Osteoblast (primary cell): ENCODE data around the gene CLDN7. TPM values are rescaled to one million over a fixed set of nuclear protein-coding genes. Genes with fewer than 3 reads are reported as not detected.

Experiments
- DNase-seq: peaks from one replicate; pipeline ENCODE4 v3.0.0; 2011; ENCODE audit warnings: low spot score, mixed read lengths; ENCODE audit not compliant: insufficient read length; ENCODE audit errors: missing footprints
- H2AFZ ChIP-seq: 2 replicates; pipeline ENCODE4 v1.6.0; 2011; ENCODE audit warnings: mild to moderate bottlenecking, low read length
- H3K27ac ChIP-seq: 2 replicates; pipeline ENCODE4 v1.5.1; 2011; ENCODE audit warnings: mild to moderate bottlenecking, low read depth, low read length, moderate library complexity
- H3K27me3 ChIP-seq: 2 replicates; pipeline ENCODE4 v1.6.0; 2012; ENCODE audit warnings: mild to moderate bottlenecking, control low read depth, inconsistent platforms, low read length, moderate library complexity; ENCODE audit not compliant: insufficient read depth
- H3K36me3 ChIP-seq: 2 replicates; pipeline ENCODE4 v1.5.1; 2011; ENCODE audit warnings: mild to moderate bottlenecking, low read length, control low read depth, moderate library complexity; ENCODE audit not compliant: insufficient read depth
- H3K4me1 ChIP-seq: 2 replicates; pipeline ENCODE4 v1.5.1; 2011; ENCODE audit warnings: mild to moderate bottlenecking, low read length, control low read depth, moderate library complexity; ENCODE audit not compliant: insufficient read depth
- H3K4me2 ChIP-seq: 2 replicates; pipeline ENCODE4 v1.6.0; 2011; ENCODE audit warnings: mild to moderate bottlenecking, low read length; ENCODE audit not compliant: insufficient read depth
- H3K4me3 ChIP-seq: fragments of 200-600 bp; sonication (generic); 3 replicates; pipeline ENCODE4 v1.5.1; 2012; ENCODE audit warnings: mild to moderate bottlenecking, low read length, inconsistent platforms; ENCODE audit not compliant: insufficient read depth
- H3K79me2 ChIP-seq: 2 replicates; pipeline ENCODE4 v1.6.0; 2012; ENCODE audit warnings: mild to moderate bottlenecking, low read length, control low read depth, inconsistent platforms; ENCODE audit not compliant: insufficient read depth
- H3K9me3 ChIP-seq: 2 replicates; pipeline ENCODE4 v1.5.1; 2011; ENCODE audit warnings: low read depth, low read length, control low read depth
- H4K20me1 ChIP-seq: 2 replicates; pipeline ENCODE4 v1.6.0; 2012; ENCODE audit warnings: mild to moderate bottlenecking, low read length, control low read depth; ENCODE audit not compliant: insufficient read depth
- CTCF ChIP-seq: IDR thresholded peaks from 2 replicates; pipeline ENCODE4 v1.5.1; 2011; ENCODE audit warnings: mild to moderate bottlenecking, low read depth, low read length, moderate library complexity; ENCODE audit errors: extremely low read depth
- total RNA-seq: library from RNA; depleted of rRNA; stranded (reverse); fragments of >200 nt; gene quantifications from 2 replicates; pipeline ENCODE4 v1.2.3, GENCODE V29; 2012

Gene CLDN7
- total RNA-seq, 1 donor: 0.36 TPM

GRCh38 chr17:7241783-7242716 is 20.2 kb downstream of the CLDN7 start, which contains the start of gene GABARAP:
TSS of gene GABARAP (minus strand) at chr17:7242449. CDS start at chr17:7242330, 119 bp downstream.
- H3K27me3 ChIP-seq: no peaks in the 10 kb centered on the region
- H3K36me3 ChIP-seq: peaks cover 47% of the 10 kb centered on the region
- TF ChIP-seq CTCF: no peak
- no peaks in the 10 kb centered on the region for H3K9me3 ChIP-seq
- H3K4me3 ChIP-seq: peak within 1 kb of the TSS; percentile 86
- peaks cover 71% of the 10 kb centered on the region for H3K79me2 ChIP-seq
- peaks cover 20% of the 10 kb centered on the region for H4K20me1 ChIP-seq
- peak; percentile 96 for DNase-seq
- H3K4me2 ChIP-seq: peak within 1 kb of the TSS; percentile 98
- H3K4me1 ChIP-seq: peaks cover 31% of the 10 kb centered on the region
- H2AFZ ChIP-seq: peak within 1 kb of the TSS; percentile 93
- H3K27ac ChIP-seq: peak within 1 kb of the TSS; percentile 84

GRCh38 chr17:7241090-7241733 is 21.1 kb downstream of the CLDN7 start:
- Histone ChIP-seq H3K27me3 (no peaks in the 10 kb centered on the region), H3K79me2 (peaks cover 71% of the 10 kb centered on the region), H3K4me1 (peaks cover 33% of the 10 kb centered on the region), H3K9me3 (no peaks in the 10 kb centered on the region), H3K36me3 (peaks cover 47% of the 10 kb centered on the region), H3K4me3 (peak overlapping the region; percentile 86), H3K27ac (peak overlapping the region; percentile 84), H4K20me1 (peaks cover 27% of the 10 kb centered on the region), H3K4me2 (peak overlapping the region; percentile 98), H2AFZ (no peak overlapping the region)
- no peak for TF ChIP-seq CTCF
- peak; percentile 68 for DNase-seq

- H3K4me3 ChIP-seq: peak overlapping the region; percentile 86
- peaks cover 48% of the 10 kb centered on the region for H3K36me3 ChIP-seq
- H2AFZ ChIP-seq: no peak overlapping the region
- H3K9me3 ChIP-seq: no peaks in the 10 kb centered on the region
- no peaks in the 10 kb centered on the region for H3K27me3 ChIP-seq
- TF ChIP-seq CTCF: no peak
- no peak for DNase-seq
- H3K4me1 ChIP-seq: peaks cover 39% of the 10 kb centered on the region
- H3K27ac ChIP-seq: peak overlapping the region; percentile 84
- H3K79me2 ChIP-seq: peaks cover 74% of the 10 kb centered on the region
- peaks cover 34% of the 10 kb centered on the region for H4K20me1 ChIP-seq
- H3K4me2 ChIP-seq: peak overlapping the region; percentile 98
These were observed 21.9 kb downstream of the CLDN7 start for GRCh38 chr17:7240375-7240774.
